Esophagus muscularis mucosa (tissue), 3 donors: ENCODE results near the gene CCDC92.

Source experiments
- POLR2AphosphoS5 ChIP-seq, 2 donors: sonication (generic); formaldehyde crosslinking; IDR thresholded peaks; one replicate each; pipeline ENCODE4 v1.6.1; 2017; ENCODE audit warnings: antibody characterized with exemption in 2 of 2
- TF ChIP-seq, protein P1 (sequence below), 3 experiments: fragments of 200-600 bp in 2 of 3; fragments of 450-650 bp in 1 of 3; sonication (generic) in 2 of 3; IDR thresholded peaks; one replicate each; pipeline ENCODE4 v1.5.1; 2017 to 2019; ENCODE audit warnings: antibody characterized with exemption in 3 of 3, mild to moderate bottlenecking in 2 of 3, moderate library complexity in 1 of 3

GRCh38 chr12:123888989-123889388, 83.6 kb downstream of the CCDC92 start:
- TF ChIP-seq, protein P1, sequence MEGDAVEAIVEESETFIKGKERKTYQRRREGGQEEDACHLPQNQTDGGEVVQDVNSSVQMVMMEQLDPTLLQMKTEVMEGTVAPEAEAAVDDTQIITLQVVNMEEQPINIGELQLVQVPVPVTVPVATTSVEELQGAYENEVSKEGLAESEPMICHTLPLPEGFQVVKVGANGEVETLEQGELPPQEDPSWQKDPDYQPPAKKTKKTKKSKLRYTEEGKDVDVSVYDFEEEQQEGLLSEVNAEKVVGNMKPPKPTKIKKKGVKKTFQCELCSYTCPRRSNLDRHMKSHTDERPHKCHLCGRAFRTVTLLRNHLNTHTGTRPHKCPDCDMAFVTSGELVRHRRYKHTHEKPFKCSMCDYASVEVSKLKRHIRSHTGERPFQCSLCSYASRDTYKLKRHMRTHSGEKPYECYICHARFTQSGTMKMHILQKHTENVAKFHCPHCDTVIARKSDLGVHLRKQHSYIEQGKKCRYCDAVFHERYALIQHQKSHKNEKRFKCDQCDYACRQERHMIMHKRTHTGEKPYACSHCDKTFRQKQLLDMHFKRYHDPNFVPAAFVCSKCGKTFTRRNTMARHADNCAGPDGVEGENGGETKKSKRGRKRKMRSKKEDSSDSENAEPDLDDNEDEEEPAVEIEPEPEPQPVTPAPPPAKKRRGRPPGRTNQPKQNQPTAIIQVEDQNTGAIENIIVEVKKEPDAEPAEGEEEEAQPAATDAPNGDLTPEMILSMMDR (IDR thresholded peaks at IDR 0.05): no peak
- TF ChIP-seq POLR2AphosphoS5 (IDR thresholded peaks at IDR 0.05): no peak
